B cell (primary cell): ENCODE data around the gene AQP9.

Source experiments
- CTCF ChIP-seq: fragments of 200-600 bp; IDR thresholded peaks from one replicate; pipeline ENCODE4 v1.8.0; 2022; ENCODE audit warnings: antibody characterized with exemption, mild to moderate bottlenecking
- EZH2 ChIP-seq: IDR thresholded peaks from 2 replicates; pipeline ENCODE4 v1.6.1; 2012; ENCODE audit warnings: borderline replicate concordance, low read depth, mild to moderate bottlenecking, moderate library complexity, low read length; ENCODE audit not compliant: insufficient read depth, poor library complexity, severe bottlenecking

- TF ChIP-seq CTCF (no peak), EZH2 (no peak)
These were observed 28.8 kb upstream of the AQP9 start for GRCh38 chr15:58109419-58109818.
